HepG2 (cell line): ENCODE data around the gene NDUFB10. TPM values are rescaled to one million over a fixed set of nuclear protein-coding genes. Genes with fewer than 3 reads are reported as not detected.

Source experiments
- BORCS8-MEF2B ChIP-seq: sonication (generic); formaldehyde crosslinking; IDR thresholded peaks from 2 replicates; pipeline ENCODE4 v1.8.0; 2022; ENCODE audit warnings: mild to moderate bottlenecking, missing genetic modification reagents
- FOXP1 ChIP-seq, 2 experiments: fragments of 450-650 bp in 1 of 2; IDR thresholded peaks; 2 replicates each; pipeline ENCODE4 v1.6.1; 2017 to 2018; ENCODE audit warnings: antibody characterized with exemption in 1 of 2
- GPN1 ChIP-seq: sonication (generic); formaldehyde crosslinking; IDR thresholded peaks from 2 replicates; pipeline ENCODE4 v1.5.1; 2020; ENCODE audit warnings: missing genetic modification reagents, borderline replicate concordance
- HMGXB4 ChIP-seq, 2 experiments: sonication (generic) in 1 of 2; formaldehyde crosslinking in 1 of 2; IDR thresholded peaks; 2 replicates each; pipeline versions ENCODE4 v1.4.0 to v1.6.1; 2018 to 2020; ENCODE audit warnings: missing genetic modification reagents in 2 of 2, borderline replicate concordance in 1 of 2, low read depth in 1 of 2, mild to moderate bottlenecking in 1 of 2, missing biosample characterization in 1 of 2
- MEIS1 ChIP-seq: sonication (generic); formaldehyde crosslinking; IDR thresholded peaks from 2 replicates; pipeline ENCODE4 v1.9.0; 2021; ENCODE audit warnings: mild to moderate bottlenecking, missing genetic modification reagents, moderate library complexity, borderline replicate concordance
- MTERF4 ChIP-seq: sonication (generic); formaldehyde crosslinking; IDR thresholded peaks from 2 replicates; pipeline ENCODE4 v1.8.0; 2023; ENCODE audit warnings: mild to moderate bottlenecking, missing genetic modification reagents
- NCOA2 ChIP-seq: sonication (generic); formaldehyde crosslinking; IDR thresholded peaks from 2 replicates; pipeline ENCODE4 v1.8.0; 2022; ENCODE audit warnings: inconsistent platforms
- NR2F1 ChIP-seq, 2 experiments: fragments of 450-650 bp in 1 of 2; formaldehyde crosslinking in 1 of 2; IDR thresholded peaks; 2 replicates each; pipeline versions ENCODE4 v1.5.0 to v1.6.1; 2016 to 2020; ENCODE audit warnings: mild to moderate bottlenecking in 1 of 2, missing compliant biosample characterization in 1 of 2, missing genetic modification reagents in 1 of 2, moderate library complexity in 1 of 2
- SRY ChIP-seq: sonication (generic); formaldehyde crosslinking; IDR thresholded peaks from 2 replicates; pipeline ENCODE4 v1.8.0; 2022; ENCODE audit warnings: mild to moderate bottlenecking, missing genetic modification reagents
- TCF7 ChIP-seq: sonication (generic); IDR thresholded peaks from 2 replicates; pipeline ENCODE4 v1.6.1; 2016; ENCODE audit warnings: antibody characterized with exemption, low read depth
- TIGD3 ChIP-seq: sonication (generic); formaldehyde crosslinking; IDR thresholded peaks from 2 replicates; pipeline ENCODE4 v1.5.1; 2020; ENCODE audit warnings: mild to moderate bottlenecking, missing genetic modification reagents, borderline replicate concordance
- ZNF234 ChIP-seq: sonication (generic); formaldehyde crosslinking; conservative IDR thresholded peaks from 2 replicates; pipeline ENCODE4 v1.5.1; 2020; ENCODE audit warnings: mild to moderate bottlenecking, missing genetic modification reagents
- ZNF512B ChIP-seq: sonication (generic); formaldehyde crosslinking; IDR thresholded peaks from 2 replicates; pipeline ENCODE4 v1.5.1; 2020; ENCODE audit warnings: missing genetic modification reagents, mild to moderate bottlenecking, borderline replicate concordance
- ZNF841 ChIP-seq: sonication (generic); formaldehyde crosslinking; IDR thresholded peaks from 2 replicates; pipeline ENCODE4 v1.8.1; 2023; ENCODE audit warnings: missing genetic modification reagents, borderline replicate concordance
- ZSCAN21 ChIP-seq: sonication (generic); formaldehyde crosslinking; IDR thresholded peaks from 2 replicates; pipeline ENCODE4 v1.8.0; 2022; ENCODE audit warnings: mild to moderate bottlenecking, missing genetic modification reagents, moderate library complexity, borderline replicate concordance
- polyA plus RNA-seq, 8 experiments: library from polyadenylated mRNA; depleted of rRNA in 3 of 8; stranded (reverse) in 7 of 8; unstranded in 1 of 8; fragments of >200 nt; fragmentation: Illumina TruSeq in 4 of 8; extraction: Trizol in 4 of 8; gene quantifications; 2 replicates each; pipeline versions ENCODE4 v1.2.1 to v1.2.3, GENCODE V29; 2011 to 2016; ENCODE audit warnings: low read depth in 4 of 8, missing spikeins in 1 of 8, mixed read lengths in 1 of 8; ENCODE audit not compliant: insufficient read depth in 1 of 8
- total RNA-seq, 5 experiments: library from RNA; depleted of rRNA; stranded (reverse); fragments of >200 nt; fragmentation: Illumina TruSeq; extraction: Trizol; gene quantifications; 2 replicates each; pipeline ENCODE4 v1.2.3, GENCODE V29; 2016; ENCODE audit warnings: low read depth in 1 of 5
- TF ChIP-seq, protein P1 (sequence below): sonication (generic); formaldehyde crosslinking; IDR thresholded peaks from 2 replicates; pipeline ENCODE4 v1.8.0; 2022; ENCODE audit warnings: mild to moderate bottlenecking, missing genetic modification reagents

The NDUFB10 gene
- total and polyA plus RNA-seq, 2 of the 13 experiments (the other 11 are each of a cell fraction or from before 2014, with no cell fraction given): 68.6 to 157 TPM

DNA sequence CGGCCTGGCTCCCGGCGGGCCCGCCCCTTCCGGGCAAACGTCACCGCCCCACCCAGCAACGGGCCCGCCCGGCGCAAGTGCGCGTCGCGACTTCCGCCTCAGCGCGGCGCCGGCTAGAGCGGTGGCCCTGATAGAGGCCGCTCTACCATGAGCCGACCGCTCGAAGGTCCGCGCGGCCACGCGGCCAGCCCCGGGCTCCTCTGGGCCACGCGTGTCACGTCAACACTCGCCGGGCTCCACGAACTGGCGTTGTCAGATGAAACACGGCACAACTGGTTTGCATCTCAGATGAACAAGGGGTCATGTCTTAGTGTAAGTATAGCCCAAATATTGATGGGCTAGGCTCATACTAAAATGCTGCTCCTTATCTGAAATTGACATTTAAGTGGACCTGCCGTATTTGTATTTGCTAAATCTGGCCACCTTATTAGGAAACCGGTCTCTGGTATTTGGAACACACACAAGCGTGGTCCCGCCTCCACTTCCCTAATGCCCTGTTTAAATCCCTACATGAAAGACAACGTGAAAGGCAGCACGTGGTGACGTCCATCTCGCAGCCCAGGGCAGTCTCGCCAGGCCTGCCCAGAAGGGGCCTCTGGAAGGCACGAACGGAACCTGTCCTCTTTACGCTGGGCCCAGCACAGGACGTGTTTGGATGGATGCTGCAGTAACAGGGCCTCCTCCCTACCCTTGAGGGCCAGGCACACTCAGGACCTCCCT lies 50.6 kb downstream of the NDUFB10 start, which contains the start of gene ZNF598 (continued):
- no peak for TF ChIP-seq TCF7
- no peak for TF ChIP-seq TIGD3
- TF ChIP-seq NR2F1 (CRISPR knock-in tag; IDR thresholded peaks at IDR 0.05): no peak
- TF ChIP-seq HMGXB4 (CRISPR knock-in tag; IDR thresholded peaks at IDR 0.05; ENCODE audit: borderline replicate concordance in 1 of 2, low read depth in 1 of 2): peak; percentile 53 to 68
- TF ChIP-seq BORCS8-MEF2B (CRISPR knock-in tag): no peak; the same call in none of the 2 replicates
- no peak for TF ChIP-seq GPN1 (CRISPR knock-in tag)
- TF ChIP-seq ZNF234 (CRISPR knock-in tag): no peak
- TF ChIP-seq FOXP1 (IDR thresholded peaks at IDR 0.05): no peak
- TF ChIP-seq FOXP1 (CRISPR knock-in tag; IDR thresholded peaks at IDR 0.05): no peak
- peak; percentile 84; the same call in 1 of the 2 replicates for TF ChIP-seq MTERF4 (CRISPR knock-in tag)
- no peak; the same call in 1 of the 2 replicates for TF ChIP-seq NCOA2 (CRISPR knock-in tag)
- no peak; the same call in 1 of the 2 replicates for TF ChIP-seq MEIS1 (CRISPR knock-in tag)
- peak; percentile 78; the same call in 1 of the 2 replicates for TF ChIP-seq SRY
- TF ChIP-seq, protein P1, sequence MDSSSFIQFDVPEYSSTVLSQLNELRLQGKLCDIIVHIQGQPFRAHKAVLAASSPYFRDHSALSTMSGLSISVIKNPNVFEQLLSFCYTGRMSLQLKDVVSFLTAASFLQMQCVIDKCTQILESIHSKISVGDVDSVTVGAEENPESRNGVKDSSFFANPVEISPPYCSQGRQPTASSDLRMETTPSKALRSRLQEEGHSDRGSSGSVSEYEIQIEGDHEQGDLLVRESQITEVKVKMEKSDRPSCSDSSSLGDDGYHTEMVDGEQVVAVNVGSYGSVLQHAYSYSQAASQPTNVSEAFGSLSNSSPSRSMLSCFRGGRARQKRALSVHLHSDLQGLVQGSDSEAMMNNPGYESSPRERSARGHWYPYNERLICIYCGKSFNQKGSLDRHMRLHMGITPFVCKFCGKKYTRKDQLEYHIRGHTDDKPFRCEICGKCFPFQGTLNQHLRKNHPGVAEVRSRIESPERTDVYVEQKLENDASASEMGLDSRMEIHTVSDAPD (CRISPR knock-in tag): no peak
- no peak for TF ChIP-seq ZNF512B (CRISPR knock-in tag)
- no peak for TF ChIP-seq ZSCAN21 (CRISPR knock-in tag)
- TF ChIP-seq ZNF841 (CRISPR knock-in tag): no peak; the same call in 1 of the 2 replicates
